Osteoblast (primary cell): ENCODE measurements around the gene AMN1. TPM values are rescaled to one million over a fixed set of nuclear protein-coding genes. Genes with fewer than 3 reads are reported as not detected.

ENCODE experiments used
- DNase-seq: peaks from one replicate; pipeline ENCODE4 v3.0.0; 2011; ENCODE audit warnings: low spot score, mixed read lengths; ENCODE audit not compliant: insufficient read length; ENCODE audit errors: missing footprints
- H2AFZ ChIP-seq: 2 replicates; pipeline ENCODE4 v1.6.0; 2011; ENCODE audit warnings: mild to moderate bottlenecking, low read length
- H3K27ac ChIP-seq: 2 replicates; pipeline ENCODE4 v1.5.1; 2011; ENCODE audit warnings: mild to moderate bottlenecking, low read depth, low read length, moderate library complexity
- H3K27me3 ChIP-seq: 2 replicates; pipeline ENCODE4 v1.6.0; 2012; ENCODE audit warnings: mild to moderate bottlenecking, control low read depth, inconsistent platforms, low read length, moderate library complexity; ENCODE audit not compliant: insufficient read depth
- H3K36me3 ChIP-seq: 2 replicates; pipeline ENCODE4 v1.5.1; 2011; ENCODE audit warnings: mild to moderate bottlenecking, low read length, control low read depth, moderate library complexity; ENCODE audit not compliant: insufficient read depth
- H3K4me1 ChIP-seq: 2 replicates; pipeline ENCODE4 v1.5.1; 2011; ENCODE audit warnings: mild to moderate bottlenecking, low read length, control low read depth, moderate library complexity; ENCODE audit not compliant: insufficient read depth
- H3K4me2 ChIP-seq: 2 replicates; pipeline ENCODE4 v1.6.0; 2011; ENCODE audit warnings: mild to moderate bottlenecking, low read length; ENCODE audit not compliant: insufficient read depth
- H3K4me3 ChIP-seq: fragments of 200-600 bp; sonication (generic); 3 replicates; pipeline ENCODE4 v1.5.1; 2012; ENCODE audit warnings: mild to moderate bottlenecking, low read length, inconsistent platforms; ENCODE audit not compliant: insufficient read depth
- H3K79me2 ChIP-seq: 2 replicates; pipeline ENCODE4 v1.6.0; 2012; ENCODE audit warnings: mild to moderate bottlenecking, low read length, control low read depth, inconsistent platforms; ENCODE audit not compliant: insufficient read depth
- H3K9me3 ChIP-seq: 2 replicates; pipeline ENCODE4 v1.5.1; 2011; ENCODE audit warnings: low read depth, low read length, control low read depth
- H4K20me1 ChIP-seq: 2 replicates; pipeline ENCODE4 v1.6.0; 2012; ENCODE audit warnings: mild to moderate bottlenecking, low read length, control low read depth; ENCODE audit not compliant: insufficient read depth
- small RNA-seq: library from RNA; depleted of rRNA; stranded (forward); fragments of <200 nt; gene quantifications from one replicate; pipeline ENCODE3, GENCODE V24; 2012
- total RNA-seq: library from RNA; depleted of rRNA; stranded (reverse); fragments of >200 nt; gene quantifications from 2 replicates; pipeline ENCODE4 v1.2.3, GENCODE V29; 2012
- TF ChIP-seq, protein P1 (sequence below): IDR thresholded peaks from 2 replicates; pipeline ENCODE4 v1.5.1; 2011; ENCODE audit warnings: mild to moderate bottlenecking, low read depth, low read length, moderate library complexity; ENCODE audit errors: extremely low read depth

AMN1 gene
- total RNA-seq, 1 donor = 5.4 TPM

DNA sequence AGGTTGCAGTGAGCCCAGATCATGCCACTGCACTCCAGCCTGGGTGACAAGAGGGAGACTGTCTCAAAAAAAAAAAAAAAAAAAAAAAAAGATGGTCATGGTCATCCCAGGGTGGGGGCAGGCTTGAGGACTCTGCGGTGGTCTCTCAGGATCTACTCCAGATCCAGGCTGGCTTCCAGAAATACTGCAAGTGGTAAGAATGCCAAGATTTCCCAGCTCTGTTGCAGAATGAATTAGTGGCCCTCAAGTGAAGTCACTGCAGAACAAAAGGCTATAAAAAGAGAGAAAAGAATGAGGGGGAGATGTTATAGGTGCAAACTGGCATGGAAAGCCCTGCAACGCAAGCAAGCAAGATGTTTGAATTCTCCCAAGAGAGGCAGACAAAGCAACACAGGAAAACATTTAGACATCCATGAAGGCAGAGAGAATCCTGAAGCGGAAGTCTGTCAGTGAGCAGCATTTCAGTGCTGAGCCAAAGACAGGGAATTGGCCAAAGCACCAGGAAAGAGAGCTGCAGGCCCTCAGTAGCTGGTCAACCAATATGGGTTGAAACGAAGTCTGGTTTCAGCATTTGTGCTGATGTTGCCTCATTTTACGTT lies 101.3 kb downstream of the AMN1 start:
- H3K36me3 ChIP-seq = no peaks in the 10 kb centered on the region
- no peaks in the 10 kb centered on the region for H3K27me3 ChIP-seq
- no peaks in the 10 kb centered on the region for H3K79me2 ChIP-seq
- no peak overlapping the region for H3K4me2 ChIP-seq
- H4K20me1 ChIP-seq = no peaks in the 10 kb centered on the region
- no peak for DNase-seq
- no peak overlapping the region for H3K4me3 ChIP-seq
- H2AFZ ChIP-seq = no peak overlapping the region
- H3K9me3 ChIP-seq = no peaks in the 10 kb centered on the region
- TF ChIP-seq, protein P1, sequence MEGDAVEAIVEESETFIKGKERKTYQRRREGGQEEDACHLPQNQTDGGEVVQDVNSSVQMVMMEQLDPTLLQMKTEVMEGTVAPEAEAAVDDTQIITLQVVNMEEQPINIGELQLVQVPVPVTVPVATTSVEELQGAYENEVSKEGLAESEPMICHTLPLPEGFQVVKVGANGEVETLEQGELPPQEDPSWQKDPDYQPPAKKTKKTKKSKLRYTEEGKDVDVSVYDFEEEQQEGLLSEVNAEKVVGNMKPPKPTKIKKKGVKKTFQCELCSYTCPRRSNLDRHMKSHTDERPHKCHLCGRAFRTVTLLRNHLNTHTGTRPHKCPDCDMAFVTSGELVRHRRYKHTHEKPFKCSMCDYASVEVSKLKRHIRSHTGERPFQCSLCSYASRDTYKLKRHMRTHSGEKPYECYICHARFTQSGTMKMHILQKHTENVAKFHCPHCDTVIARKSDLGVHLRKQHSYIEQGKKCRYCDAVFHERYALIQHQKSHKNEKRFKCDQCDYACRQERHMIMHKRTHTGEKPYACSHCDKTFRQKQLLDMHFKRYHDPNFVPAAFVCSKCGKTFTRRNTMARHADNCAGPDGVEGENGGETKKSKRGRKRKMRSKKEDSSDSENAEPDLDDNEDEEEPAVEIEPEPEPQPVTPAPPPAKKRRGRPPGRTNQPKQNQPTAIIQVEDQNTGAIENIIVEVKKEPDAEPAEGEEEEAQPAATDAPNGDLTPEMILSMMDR = no peak
- peaks cover 8% of the 10 kb centered on the region for H3K4me1 ChIP-seq
- no peak overlapping the region for H3K27ac ChIP-seq

DNA sequence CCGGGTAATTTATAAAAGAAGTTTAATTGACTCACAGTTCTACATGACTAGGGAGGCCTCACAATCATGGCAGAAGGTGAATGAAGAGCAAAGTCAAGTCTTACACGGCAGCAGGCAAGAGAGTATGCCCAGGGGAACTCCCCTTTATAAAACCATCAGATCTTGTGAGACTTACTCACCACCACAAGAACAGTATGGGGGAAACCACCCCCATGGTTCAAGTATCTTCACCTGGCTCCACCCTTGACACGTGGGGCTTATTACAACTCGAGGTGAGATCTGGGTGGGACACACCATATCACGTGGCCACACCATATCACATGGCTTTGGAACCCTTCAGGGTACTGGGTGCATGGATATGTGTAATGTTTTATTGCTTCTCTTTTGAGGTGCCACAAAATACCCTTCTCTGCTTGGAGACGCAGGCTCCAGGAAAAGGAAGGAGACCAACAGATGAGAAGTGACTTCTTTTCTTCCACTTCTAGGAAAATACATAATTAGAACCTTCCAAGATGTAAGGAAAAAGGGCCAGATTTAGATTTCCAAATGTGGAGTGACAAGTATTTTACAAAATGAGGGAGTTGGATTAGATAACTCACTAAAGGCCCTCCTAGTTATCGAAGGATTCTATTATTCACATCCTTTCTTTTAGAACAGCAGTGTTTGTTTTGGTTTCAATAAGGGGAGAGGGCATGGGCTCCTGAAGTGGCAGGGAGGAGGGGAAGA lies 102.4 kb downstream of the AMN1 start:
- Histone ChIP-seq H3K9me3 (no peaks in the 10 kb centered on the region), H3K27me3 (no peaks in the 10 kb centered on the region), H2AFZ (no peak overlapping the region), H4K20me1 (no peaks in the 10 kb centered on the region), H3K27ac (no peak overlapping the region), H3K36me3 (no peaks in the 10 kb centered on the region), H3K79me2 (no peaks in the 10 kb centered on the region), H3K4me1 (peaks cover 8% of the 10 kb centered on the region), H3K4me2 (no peak overlapping the region), H3K4me3 (no peak overlapping the region)
- peak; percentile 77 for DNase-seq
- TF ChIP-seq, protein P1 = no peak

DNA sequence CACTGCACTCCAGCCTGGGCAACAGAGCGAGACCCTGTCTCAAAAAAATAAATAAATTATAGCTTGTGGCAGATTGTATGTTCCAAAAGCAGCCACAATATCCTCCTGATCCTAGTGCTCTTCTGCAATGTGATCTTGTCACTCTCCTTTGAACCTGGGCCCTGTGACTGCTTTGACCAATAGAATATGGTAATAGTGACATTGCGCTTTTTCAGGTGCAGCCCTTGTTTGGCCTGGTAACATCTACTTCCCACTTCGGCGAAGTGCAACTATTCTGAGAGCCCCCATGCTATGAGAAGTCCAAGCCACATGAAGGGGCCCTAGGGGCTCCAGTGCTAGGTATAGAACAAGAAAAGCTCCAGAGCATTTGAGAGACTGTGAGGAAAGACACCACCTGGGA lies 106.8 kb downstream of the AMN1 start:
- no peaks in the 10 kb centered on the region for H3K79me2 ChIP-seq
- no peak overlapping the region for H2AFZ ChIP-seq
- H4K20me1 ChIP-seq = no peaks in the 10 kb centered on the region
- no peak for DNase-seq
- H3K27me3 ChIP-seq = no peaks in the 10 kb centered on the region
- H3K27ac ChIP-seq = no peak overlapping the region
- TF ChIP-seq, protein P1 = no peak
- H3K9me3 ChIP-seq = no peaks in the 10 kb centered on the region
- H3K4me1 ChIP-seq = peaks cover 5% of the 10 kb centered on the region
- H3K4me3 ChIP-seq = no peak overlapping the region
- no peak overlapping the region for H3K4me2 ChIP-seq
- H3K36me3 ChIP-seq = no peaks in the 10 kb centered on the region

Small RNA genes within 50 kb of the gene (small RNA-seq; reads per million reads assigned to genes)
- gene AC023157.2 = not detected

Other genes starting within 250 kb of the AMN1 start
- gene DENND5B, start 137.9 kb downstream of the AMN1 start, total RNA-seq = 18.8 and 25.6 TPM in 2 replicates
- 3.8 and 4.7 TPM in 2 replicates for gene ETFBKMT, start 69.3 kb downstream of the AMN1 start, total RNA-seq
- 23.6 and 31.5 TPM in 2 replicates for gene RESF1, start 230.4 kb upstream of the AMN1 start, total RNA-seq